H4 (cell line): ENCODE measurements around the gene FAM120AOS. TPM values are rescaled to one million over a fixed set of nuclear protein-coding genes. Genes with fewer than 3 reads are reported as not detected.

Source experiments
- DNase-seq: peaks from one replicate; pipeline ENCODE4 v3.0.0-alpha.2; 2015; ENCODE audit warnings: low spot score
- total RNA-seq: library from RNA; depleted of rRNA; stranded (reverse); fragments of >200 nt; shearing (Covaris generic); gene quantifications from 2 replicates; pipeline ENCODE4 v1.2.3, GENCODE V29; 2014

FAM120AOS gene
- total RNA-seq, 1 experiment from 2014 or later = 28.6 TPM

- no peak for DNase-seq
These were observed 15.4 kb downstream of the FAM120AOS start for GRCh38 chr9:93437996-93438395.

GRCh38 chr9:93436655-93437407 lies 16.6 kb downstream of the FAM120AOS start:
- DNase-seq = no peak

GRCh38 chr9:93436218-93436617 lies 17.2 kb downstream of the FAM120AOS start:
- DNase-seq = peak; percentile 13

- DNase-seq = no peak
These were observed 18.0 kb downstream of the FAM120AOS start for GRCh38 chr9:93435386-93435785.

GRCh38 chr9:93434056-93434455 lies 19.3 kb downstream of the FAM120AOS start:
- no peak for DNase-seq

DNA sequence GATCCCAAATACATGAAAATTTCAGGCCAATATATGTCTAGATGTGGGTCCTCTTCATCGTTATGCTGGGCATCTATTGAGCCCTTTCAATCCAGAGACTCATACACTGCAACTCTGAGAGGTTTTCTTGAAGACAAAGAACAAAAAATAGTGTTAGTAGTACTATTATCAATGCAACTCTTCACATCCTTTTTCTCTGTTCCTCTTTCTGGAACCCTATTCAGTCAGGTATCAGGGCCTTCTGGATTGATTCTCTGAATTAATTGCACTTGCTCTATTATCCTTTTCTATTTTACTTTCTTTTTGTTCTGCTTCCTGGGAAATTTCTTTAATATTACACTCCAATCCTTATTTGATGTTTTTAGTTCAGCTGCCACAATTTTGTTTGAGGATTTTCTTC lies 20.4 kb downstream of the FAM120AOS start:
- DNase-seq = no peak

- no peak for DNase-seq
These were observed 21.8 kb downstream of the FAM120AOS start for GRCh38 chr9:93431539-93432105.

DNA sequence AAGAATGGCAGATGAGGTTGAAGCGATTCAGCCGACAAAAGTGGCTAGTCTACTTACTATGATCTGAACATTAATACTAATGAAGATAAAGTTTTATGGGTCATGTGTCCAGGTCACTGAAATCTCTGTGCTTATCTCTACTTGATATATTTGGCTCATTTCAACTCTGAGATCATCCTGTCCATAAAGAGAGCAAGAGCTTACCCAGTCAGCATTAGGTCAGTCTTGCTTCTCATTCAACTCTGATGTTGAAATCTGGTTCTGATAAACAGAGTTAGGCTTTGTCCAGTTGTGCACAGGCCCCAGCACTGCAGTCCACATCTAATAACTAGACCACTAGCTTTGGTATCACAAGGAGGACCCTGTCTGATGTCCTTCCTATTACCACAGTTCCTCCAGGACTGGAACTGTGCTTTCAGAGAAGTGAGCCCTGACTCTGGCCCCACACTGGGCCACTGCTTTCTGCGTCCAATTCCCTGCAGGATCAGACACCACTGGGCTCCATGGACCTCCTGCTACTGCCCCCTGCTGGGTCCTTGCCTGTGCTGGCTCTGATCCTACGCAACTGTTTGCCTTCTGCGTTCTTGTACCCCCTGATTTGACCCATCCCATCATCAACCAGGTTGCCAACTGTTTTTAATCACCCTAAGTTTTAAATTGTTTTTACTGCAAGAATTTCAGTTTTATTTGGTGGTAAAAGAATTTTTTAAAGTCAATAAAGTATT lies 25.6 kb downstream of the FAM120AOS start:
- no peak for DNase-seq

- peak; percentile 3 for DNase-seq
These were observed 30.3 kb downstream of the FAM120AOS start for GRCh38 chr9:93422977-93423616.

- no peak for DNase-seq
These were observed 34.4 kb downstream of the FAM120AOS start for GRCh38 chr9:93419023-93419422.

DNA sequence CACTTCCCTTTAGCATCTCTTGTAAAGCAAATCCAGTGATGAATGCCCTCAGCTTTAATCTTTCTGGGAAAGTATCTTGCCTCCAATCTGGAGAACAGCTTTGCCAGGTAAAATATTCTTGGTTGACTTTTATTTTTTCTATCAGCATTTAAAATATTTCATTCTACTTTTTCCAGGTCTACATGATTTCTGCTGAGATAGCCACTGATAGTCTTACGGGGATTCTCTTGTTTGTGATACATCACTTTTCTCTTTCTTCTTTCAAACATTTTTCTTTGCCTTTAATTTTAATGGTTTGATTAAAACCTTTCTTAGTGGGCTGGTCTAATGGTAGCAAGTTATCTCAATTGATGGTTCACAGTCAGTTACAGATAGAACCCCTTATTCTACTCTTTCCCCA lies 35.8 kb downstream of the FAM120AOS start:
- DNase-seq = no peak

- DNase-seq = no peak
These were observed 36.7 kb downstream of the FAM120AOS start for GRCh38 chr9:93416530-93417235.

GRCh38 chr9:93415176-93415690 lies 38.1 kb downstream of the FAM120AOS start:
- no peak for DNase-seq

DNA sequence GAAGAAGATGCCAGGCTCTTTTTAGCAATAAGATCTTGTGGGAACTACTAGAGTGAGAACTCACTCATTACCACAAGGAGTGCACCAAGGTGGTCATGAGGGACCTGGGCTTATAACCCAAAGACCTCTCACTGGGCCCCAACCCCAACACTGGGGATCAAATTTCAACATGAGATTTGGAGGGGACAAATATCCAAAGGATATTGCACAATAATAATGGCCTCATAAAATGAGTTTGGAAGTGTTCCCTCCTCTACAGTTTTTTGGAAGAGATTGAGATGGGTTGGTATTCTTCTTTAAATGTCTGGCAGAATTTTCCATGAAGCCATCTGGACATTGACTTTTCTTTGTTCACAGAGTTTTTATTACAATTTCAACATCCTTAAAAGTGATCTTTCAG lies 39.9 kb downstream of the FAM120AOS start:
- DNase-seq = no peak

GRCh38 chr9:93406371-93406770 lies 47.0 kb downstream of the FAM120AOS start:
- DNase-seq = no peak

- DNase-seq = no peak
These were observed 54.9 kb downstream of the FAM120AOS start for GRCh38 chr9:93398471-93398870.

DNA sequence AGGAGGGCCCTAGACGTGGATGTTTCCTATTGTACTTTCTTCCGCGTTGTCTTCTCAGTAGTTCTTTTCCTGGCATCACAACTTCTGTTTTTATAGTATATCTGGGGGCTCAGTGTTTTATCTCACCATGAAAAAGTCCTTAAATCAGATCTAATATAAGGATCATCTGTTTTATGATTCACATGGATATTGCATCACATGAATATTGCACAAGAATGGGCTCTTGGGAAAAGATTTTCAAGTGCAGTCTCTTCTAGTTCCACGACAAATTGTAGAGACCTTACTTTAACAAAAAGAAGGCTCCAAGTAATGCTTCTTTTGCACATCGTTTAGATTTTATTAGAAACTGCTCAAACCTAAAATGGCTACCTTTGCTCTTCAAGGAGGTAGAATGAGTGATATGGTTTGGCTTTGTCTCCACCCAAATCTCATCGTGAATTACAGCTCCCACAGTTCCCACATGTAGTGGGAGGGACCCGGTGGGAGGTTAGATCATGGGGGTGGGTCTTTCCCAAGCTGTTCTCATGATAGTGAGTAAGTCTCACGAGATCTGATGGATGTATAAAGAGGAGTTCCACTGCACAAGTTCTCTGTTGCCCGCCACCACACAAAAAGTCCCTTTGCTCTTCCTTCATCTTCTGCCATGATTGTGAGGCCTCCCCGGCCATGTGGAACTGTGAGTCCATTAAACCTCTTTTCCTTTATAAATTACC lies 55.6 kb downstream of the FAM120AOS start:
- DNase-seq = no peak
